Iris pigment epithelial cell (primary cell): ENCODE data around the gene HMX3.
"Not testable (repeated sequence)": the region's sequence is repeated elsewhere in the genome, so short reads cannot be mapped to it uniquely, and the experiment has no call there.

Source experiments
- DNase-seq: peaks from one replicate; pipeline ENCODE4 v3.0.0-alpha.2; 2011; ENCODE audit warnings: low read depth

The HMX3 gene

GRCh38 chr10:123175389-123176387, 39.9 kb downstream of the HMX3 start:
- no peak for DNase-seq

GRCh38 chr10:123178390-123178789, 42.6 kb downstream of the HMX3 start:
- DNase-seq: not testable (repeated sequence)

- DNase-seq: no peak
Observed at GRCh38 chr10:123180101-123181090, 44.6 kb downstream of the HMX3 start.

GRCh38 chr10:123183724-123184123, 48.0 kb downstream of the HMX3 start:
- no peak for DNase-seq

GRCh38 chr10:123187781-123188180, 52.0 kb downstream of the HMX3 start:
- no peak for DNase-seq
